Posterior cingulate gyrus (tissue), 11 donors: ENCODE data around the gene TMED4.
"Not testable (repeated sequence)": the region's sequence is repeated elsewhere in the genome, so short reads cannot be mapped to it uniquely, and the experiment has no call there.

ENCODE experiments used
- DNase-seq, 10 donors: peaks; one replicate each; pipeline versions ENCODE4 v3.0.0 to v3.0.0-alpha.2; 2020 to 2021; ENCODE audit warnings: mixed read lengths in 3 of 10
- intact Hi-C: fragments of 100-400 bp; cut with DNase I; formaldehyde crosslinking; loops from one replicate; pipeline ENCODE4 v1.15.1; 2023

The TMED4 gene

GRCh38 chr7:44573464-44574286, 8.4 kb downstream of the TMED4 start, which contains the start of gene DDX56:
Gene DDX56, minus strand, starts transcription at chr7:44573908. Its CDS starts 13 bp downstream, at chr7:44573895.
- peak; percentile 91 to 99 (median 96) for DNase-seq
- intact Hi-C loops: loop anchor here (5.0 kb wide), 1 partner anchor 81 kb away; the partner anchor contains the start of gene NUDCD3

- no peak for DNase-seq
- intact Hi-C loops: loop anchor here (5.0 kb wide), 1 partner anchor 80 kb away; the partner anchor contains the start of gene NUDCD3
Measured at GRCh38 chr7:44572771-44573170, 9.3 kb downstream of the TMED4 start.

- intact Hi-C loops: loop anchor here (5.0 to 10.0 kb wide), 3 partner anchors 78 to 355 kb away; partner anchors contain the start of gene NUDCD3
Measured at GRCh38 chr7:44569959-44570358, 12.1 kb downstream of the TMED4 start.

GRCh38 chr7:44568771-44569560, 13.1 kb downstream of the TMED4 start:
- intact Hi-C loops: loop anchor here (10.0 kb wide), 2 partner anchors 324 to 354 kb away; no protein-coding TSS in a partner anchor
- no peak for DNase-seq

More at GRCh38 chr7:44569959-44570358, 12.1 kb downstream of the TMED4 start:
- no peak for DNase-seq

GRCh38 chr7:44567884-44568283, 14.1 kb downstream of the TMED4 start:
- no peak for DNase-seq
- intact Hi-C loops: loop anchor here (10.0 kb wide), 2 partner anchors 323 to 353 kb away; no protein-coding TSS in a partner anchor

GRCh38 chr7:44566680-44567079, 15.4 kb downstream of the TMED4 start:
- no peak for DNase-seq
- intact Hi-C loops: loop anchor here (10.0 kb wide), 2 partner anchors 322 to 352 kb away; no protein-coding TSS in a partner anchor

- no peak for DNase-seq
- intact Hi-C loops: loop anchor here (10.0 kb wide), 2 partner anchors 321 to 351 kb away; no protein-coding TSS in a partner anchor
Measured at GRCh38 chr7:44565795-44566559, 16.1 kb downstream of the TMED4 start.

GRCh38 chr7:44565097-44565794, 16.8 kb downstream of the TMED4 start:
- intact Hi-C loops: loop anchor here (10.0 kb wide), 2 partner anchors 320 to 350 kb away; no protein-coding TSS in a partner anchor
- DNase-seq: peak; percentile 59 to 96 (median 71)

- intact Hi-C loops: loop anchor here (10.0 kb wide), 2 partner anchors 320 to 350 kb away; no protein-coding TSS in a partner anchor
- DNase-seq: no peak
Measured at GRCh38 chr7:44564606-44565005, 17.4 kb downstream of the TMED4 start.

GRCh38 chr7:44563171-44563679, 18.8 kb downstream of the TMED4 start:
- intact Hi-C loops: loop anchor here (10.0 kb wide), 2 partner anchors 318 to 348 kb away; no protein-coding TSS in a partner anchor
- no peak for DNase-seq

- intact Hi-C loops: loop anchor here (10.0 kb wide), 2 partner anchors 318 to 348 kb away; no protein-coding TSS in a partner anchor
- DNase-seq: not testable (repeated sequence)
Measured at GRCh38 chr7:44562622-44562962, 19.4 kb downstream of the TMED4 start.

GRCh38 chr7:44561962-44562621, 19.9 kb downstream of the TMED4 start:
- no peak for DNase-seq
- intact Hi-C loops: loop anchor here (10.0 kb wide), 2 partner anchors 317 to 347 kb away; no protein-coding TSS in a partner anchor

- intact Hi-C loops: loop anchor here (10.0 kb wide), 2 partner anchors 317 to 347 kb away; no protein-coding TSS in a partner anchor
- DNase-seq: no peak
Measured at GRCh38 chr7:44561481-44561880, 20.6 kb downstream of the TMED4 start.

- DNase-seq: no peak
- intact Hi-C loops: no loop called here
Measured at GRCh38 chr7:44559485-44559884, 22.5 kb downstream of the TMED4 start.

GRCh38 chr7:44557485-44557884, 24.5 kb downstream of the TMED4 start:
- no peak for DNase-seq
- intact Hi-C loops: no loop called here

- DNase-seq: no peak
Measured at GRCh38 chr7:44555350-44555749, 26.7 kb downstream of the TMED4 start.

GRCh38 chr7:44552473-44553005, 29.5 kb downstream of the TMED4 start:
- intact Hi-C loops, DNase-seq: not testable (repeated sequence)

More at GRCh38 chr7:44555350-44555749, 26.7 kb downstream of the TMED4 start:
- intact Hi-C loops: no loop called here

- intact Hi-C loops: no loop called here
- DNase-seq: no peak
Measured at GRCh38 chr7:44549457-44549856, 32.6 kb downstream of the TMED4 start.
